Measurements from ENCODE around the gene CTRL.

GRCh38 chr16:67934306-67935100 is 2.8 kb upstream of the CTRL start:
- TF ChIP-seq FOXM1 (IDR thresholded peaks at IDR 0.05; ENCODE audit: borderline replicate concordance) (no peak), ZNF384 (IDR thresholded peaks at IDR 0.05) (no peak), BHLHE40 (IDR thresholded peaks at IDR 0.05; ENCODE audit: borderline replicate concordance) (no peak), FOXA1 (IDR thresholded peaks at IDR 0.05) (no peak), HDGF (IDR thresholded peaks at IDR 0.05; ENCODE audit: borderline replicate concordance) (no peak), ELF4 (IDR thresholded peaks at IDR 0.05) (no peak), LEF1 (IDR thresholded peaks at IDR 0.05; ENCODE audit: borderline replicate concordance) (no peak), SP1 (IDR thresholded peaks at IDR 0.05) (no peak), FOXK2 (IDR thresholded peaks at IDR 0.05) (no peak), NFRKB (IDR thresholded peaks at IDR 0.05) (no peak)

All from HEK293T (cell line).